KOPT-K1 (cell line): Measurements from ENCODE around the gene USP40.

Source experiments
- H3K27ac ChIP-seq: fragments of 200-600 bp; sonication (generic); 2 replicates; pipeline ENCODE4 v1.5.1; 2016; ENCODE audit warnings: antibody characterized with exemption, mild to moderate bottlenecking, low read depth, low read length; ENCODE audit not compliant: poor library complexity, severe bottlenecking
- H3K36me3 ChIP-seq: fragments of 200-600 bp; sonication (generic); 2 replicates; pipeline ENCODE4 v1.5.1; 2017; ENCODE audit warnings: antibody characterized with exemption, mild to moderate bottlenecking, low read length, moderate library complexity; ENCODE audit not compliant: insufficient read depth
- H3K9me3 ChIP-seq: fragments of 200-600 bp; sonication (generic); 2 replicates; pipeline ENCODE4 v1.5.1; 2017; ENCODE audit warnings: antibody characterized with exemption, low read length, mild to moderate bottlenecking; ENCODE audit not compliant: insufficient read depth, poor library complexity, severe bottlenecking

Gene USP40

GRCh38 chr2:233468047-233468740 is 98.4 kb downstream of the USP40 start:
- H3K36me3 ChIP-seq, result peaks cover 85% of the 10 kb centered on the region
- H3K27ac ChIP-seq, result no peak overlapping the region
- no peaks in the 10 kb centered on the region for H3K9me3 ChIP-seq

- no peak overlapping the region for H3K27ac ChIP-seq
- H3K36me3 ChIP-seq, result peaks cover 88% of the 10 kb centered on the region
- H3K9me3 ChIP-seq, result no peaks in the 10 kb centered on the region
Observed at GRCh38 chr2:233466991-233467603, 99.5 kb downstream of the USP40 start.

GRCh38 chr2:233464531-233465240 is 101.9 kb downstream of the USP40 start:
- Histone ChIP-seq H3K9me3 (no peaks in the 10 kb centered on the region), H3K36me3 (peaks cover 92% of the 10 kb centered on the region), H3K27ac (no peak overlapping the region)

GRCh38 chr2:233464056-233464455 is 102.5 kb downstream of the USP40 start:
- Histone ChIP-seq H3K36me3 (peaks cover 92% of the 10 kb centered on the region), H3K27ac (no peak overlapping the region), H3K9me3 (no peaks in the 10 kb centered on the region)

- H3K9me3 ChIP-seq, result no peaks in the 10 kb centered on the region
- H3K27ac ChIP-seq, result no peak overlapping the region
- H3K36me3 ChIP-seq, result peaks cover 92% of the 10 kb centered on the region
Observed at GRCh38 chr2:233463586-233463985, 103.0 kb downstream of the USP40 start.

- H3K9me3 ChIP-seq, result no peaks in the 10 kb centered on the region
- peaks cover 92% of the 10 kb centered on the region for H3K36me3 ChIP-seq
- H3K27ac ChIP-seq, result no peak overlapping the region
Observed at GRCh38 chr2:233462826-233463470, 103.6 kb downstream of the USP40 start.

- Histone ChIP-seq H3K9me3 (no peaks in the 10 kb centered on the region), H3K36me3 (peaks cover 92% of the 10 kb centered on the region), H3K27ac (no peak overlapping the region)
Observed at GRCh38 chr2:233462202-233462785, 104.3 kb downstream of the USP40 start.

GRCh38 chr2:233461481-233461891 is 105.1 kb downstream of the USP40 start:
- Histone ChIP-seq H3K27ac (no peak overlapping the region), H3K9me3 (no peaks in the 10 kb centered on the region), H3K36me3 (peaks cover 92% of the 10 kb centered on the region)

- no peaks in the 10 kb centered on the region for H3K9me3 ChIP-seq
- H3K27ac ChIP-seq, result no peak overlapping the region
- H3K36me3 ChIP-seq, result peaks cover 96% of the 10 kb centered on the region
Observed at GRCh38 chr2:233460726-233461441, 105.7 kb downstream of the USP40 start.

- Histone ChIP-seq H3K36me3 (peaks cover 98% of the 10 kb centered on the region), H3K9me3 (no peaks in the 10 kb centered on the region), H3K27ac (no peak overlapping the region)
Observed at GRCh38 chr2:233459426-233459825, 107.2 kb downstream of the USP40 start.

GRCh38 chr2:233458826-233459225 is 107.8 kb downstream of the USP40 start:
- peaks cover 98% of the 10 kb centered on the region for H3K36me3 ChIP-seq
- no peak overlapping the region for H3K27ac ChIP-seq
- H3K9me3 ChIP-seq, result no peaks in the 10 kb centered on the region

GRCh38 chr2:233458031-233458610 is 108.5 kb downstream of the USP40 start:
- Histone ChIP-seq H3K27ac (no peak overlapping the region), H3K36me3 (peaks cover 98% of the 10 kb centered on the region), H3K9me3 (no peaks in the 10 kb centered on the region)

GRCh38 chr2:233457356-233457755 is 109.2 kb downstream of the USP40 start:
- Histone ChIP-seq H3K36me3 (peaks cover 98% of the 10 kb centered on the region), H3K9me3 (no peaks in the 10 kb centered on the region), H3K27ac (no peak overlapping the region)

- H3K36me3 ChIP-seq, result peaks cover 98% of the 10 kb centered on the region
- no peaks in the 10 kb centered on the region for H3K9me3 ChIP-seq
- H3K27ac ChIP-seq, result no peak overlapping the region
Observed at GRCh38 chr2:233456934-233457333, 109.6 kb downstream of the USP40 start.
